Suprapubic skin (tissue), 4 donors: ENCODE measurements around the gene GPATCH4.

Experiments used
- CTCF ChIP-seq, 2 donors: fragments of 200-600 bp in 1 of 2; fragments of 450-650 bp in 1 of 2; sonication (generic) in 1 of 2; IDR thresholded peaks; one replicate each; pipeline ENCODE4 v1.5.1; 2016 to 2019; ENCODE audit warnings: antibody characterized with exemption in 2 of 2, mild to moderate bottlenecking in 1 of 2, moderate library complexity in 1 of 2
- POLR2A ChIP-seq, 2 donors: fragments of 450-650 bp; IDR thresholded peaks; one replicate each; pipeline ENCODE4 v1.6.1; 2017; ENCODE audit warnings: antibody characterized with exemption in 2 of 2, mild to moderate bottlenecking in 2 of 2, moderate library complexity in 2 of 2
- POLR2AphosphoS5 ChIP-seq, 3 donors: sonication (generic); formaldehyde crosslinking; IDR thresholded peaks; one replicate each; pipeline ENCODE4 v1.6.1; 2017; ENCODE audit warnings: antibody characterized with exemption in 3 of 3

- no peak for TF ChIP-seq CTCF (IDR thresholded peaks at IDR 0.05)
- TF ChIP-seq POLR2A (IDR thresholded peaks at IDR 0.05), result no peak
- TF ChIP-seq POLR2AphosphoS5 (IDR thresholded peaks at IDR 0.05), result no peak
These were observed 31.1 kb upstream of the GPATCH4 start for GRCh38 chr1:156632355-156632754.
